ENCODE results near the gene CAMTA1.

The CAMTA1 gene

GRCh38 chr1:7568901-7569524 is 783.8 kb downstream of the CAMTA1 start:
- no peak for DNase-seq (ENCODE audit: low read depth in 2 of 2)

GRCh38 chr1:7570311-7570710 is 785.1 kb downstream of the CAMTA1 start:
- DNase-seq (ENCODE audit: low read depth in 2 of 2) = no peak

- DNase-seq (ENCODE audit: low read depth in 2 of 2) = no peak
Measured at GRCh38 chr1:7572654-7573152, 787.4 kb downstream of the CAMTA1 start.

GRCh38 chr1:7573481-7573880 is 788.2 kb downstream of the CAMTA1 start:
- no peak for DNase-seq (ENCODE audit: low read depth in 2 of 2)

GRCh38 chr1:7574121-7575040 is 789.1 kb downstream of the CAMTA1 start:
- no peak for DNase-seq (ENCODE audit: low read depth in 2 of 2)

- DNase-seq (ENCODE audit: low read depth in 2 of 2) = no peak
Measured at GRCh38 chr1:7575041-7575400, 789.8 kb downstream of the CAMTA1 start.

- no peak for DNase-seq (ENCODE audit: low read depth in 2 of 2)
Measured at GRCh38 chr1:7576946-7577657, 791.8 kb downstream of the CAMTA1 start.

- no peak for DNase-seq (ENCODE audit: low read depth in 2 of 2)
Measured at GRCh38 chr1:7578206-7578605, 793.0 kb downstream of the CAMTA1 start.

- DNase-seq (ENCODE audit: low read depth in 2 of 2) = no peak
Measured at GRCh38 chr1:7579016-7579415, 793.8 kb downstream of the CAMTA1 start.

GRCh38 chr1:7579831-7580804 is 794.9 kb downstream of the CAMTA1 start:
- DNase-seq (ENCODE audit: low read depth in 2 of 2) = no peak

GRCh38 chr1:7580923-7581753 is 795.9 kb downstream of the CAMTA1 start:
- DNase-seq (ENCODE audit: low read depth in 2 of 2) = no peak

- DNase-seq (ENCODE audit: low read depth in 2 of 2) = no peak
Measured at GRCh38 chr1:7581754-7582459, 796.7 kb downstream of the CAMTA1 start.

GRCh38 chr1:7582460-7582972 is 797.3 kb downstream of the CAMTA1 start:
- DNase-seq (ENCODE audit: low read depth in 2 of 2) = no peak

GRCh38 chr1:7583291-7584096 is 798.2 kb downstream of the CAMTA1 start:
- DNase-seq (ENCODE audit: low read depth in 2 of 2) = no peak

- no peak for DNase-seq (ENCODE audit: low read depth in 2 of 2)
Measured at GRCh38 chr1:7584157-7584556, 798.9 kb downstream of the CAMTA1 start.

GRCh38 chr1:7584643-7585042 is 799.4 kb downstream of the CAMTA1 start:
- no peak for DNase-seq (ENCODE audit: low read depth in 2 of 2)

- no peak for DNase-seq (ENCODE audit: low read depth in 2 of 2)
Measured at GRCh38 chr1:7585216-7585907, 800.1 kb downstream of the CAMTA1 start.
